ENCODE measurements around the gene CCDC24. TPM values are rescaled to one million over a fixed set of nuclear protein-coding genes. Genes with fewer than 3 reads are reported as not detected.

The CCDC24 gene
- total and polyA plus RNA-seq, 2 donors (not counting 1 experiment from before 2014, with no cell fraction given): 0.94 to 3.5 TPM

DNA sequence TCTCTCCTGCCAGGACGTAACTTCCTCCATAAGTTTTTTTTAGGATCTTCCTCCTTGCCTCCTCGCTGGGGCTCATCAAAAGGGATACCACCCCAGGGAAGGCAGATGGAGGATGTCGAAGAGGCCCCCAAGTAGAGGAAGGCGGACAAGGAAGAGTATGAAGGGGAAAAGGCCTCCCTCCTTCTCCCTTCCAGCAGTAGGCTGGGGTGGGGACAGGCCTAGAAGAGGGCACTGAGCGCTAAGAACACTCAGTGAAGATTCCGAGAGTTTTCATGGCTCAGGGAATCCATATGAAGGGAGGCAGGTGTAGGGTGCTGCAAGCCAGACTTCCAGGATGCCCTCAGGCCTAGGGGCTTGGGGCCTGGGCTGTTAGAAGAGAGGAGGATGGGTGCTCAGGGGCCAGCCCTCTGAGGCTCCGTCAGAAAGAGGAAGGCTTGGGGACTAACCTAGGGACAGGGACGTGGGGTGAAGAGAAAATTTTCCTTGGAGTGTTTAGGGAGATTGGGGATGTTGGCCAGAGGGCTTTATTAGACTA lies 41.7 kb downstream of the CCDC24 start:
- no peaks in the 10 kb centered on the region for H3K9me3 ChIP-seq (ENCODE audit: control insufficient read depth, insufficient read depth, low read depth, low read length)
- no peak overlapping the region for H3K4me3 ChIP-seq (replicated peaks in 1 of 4; ENCODE audit: control extremely low read depth in 1 of 4, insufficient read depth in 1 of 4, low read depth in 3 of 4, low read length in 4 of 4)
- no peak for DNase-seq (ENCODE audit: low read depth in 2 of 2)
- no peak overlapping the region for H3K27ac ChIP-seq (ENCODE audit: insufficient read depth, low read length)
- H3K4me2 ChIP-seq (ENCODE audit: extremely low read depth, insufficient read depth, low read length): no peak overlapping the region
- no peak overlapping the region for H3K9ac ChIP-seq (ENCODE audit: insufficient read depth, low read length)
- no peaks in the 10 kb centered on the region for H3K79me2 ChIP-seq (ENCODE audit: control insufficient read depth, insufficient read depth, low read length)
- H3K36me3 ChIP-seq (ENCODE audit: control insufficient read depth, insufficient read depth, low read length): no peaks in the 10 kb centered on the region
- no peaks in the 10 kb centered on the region for H4K20me1 ChIP-seq (ENCODE audit: control insufficient read depth, extremely low read depth, insufficient read depth, low read length)
- peaks cover 19% of the 10 kb centered on the region for H3K4me1 ChIP-seq (ENCODE audit: control insufficient read depth, extremely low read depth, insufficient read depth, low read length)
- no peak overlapping the region for H2AFZ ChIP-seq (ENCODE audit: low read length)
- no peaks in the 10 kb centered on the region for H3K27me3 ChIP-seq (ENCODE audit: control insufficient read depth, insufficient read depth, low read length)
- TF ChIP-seq, protein P1, sequence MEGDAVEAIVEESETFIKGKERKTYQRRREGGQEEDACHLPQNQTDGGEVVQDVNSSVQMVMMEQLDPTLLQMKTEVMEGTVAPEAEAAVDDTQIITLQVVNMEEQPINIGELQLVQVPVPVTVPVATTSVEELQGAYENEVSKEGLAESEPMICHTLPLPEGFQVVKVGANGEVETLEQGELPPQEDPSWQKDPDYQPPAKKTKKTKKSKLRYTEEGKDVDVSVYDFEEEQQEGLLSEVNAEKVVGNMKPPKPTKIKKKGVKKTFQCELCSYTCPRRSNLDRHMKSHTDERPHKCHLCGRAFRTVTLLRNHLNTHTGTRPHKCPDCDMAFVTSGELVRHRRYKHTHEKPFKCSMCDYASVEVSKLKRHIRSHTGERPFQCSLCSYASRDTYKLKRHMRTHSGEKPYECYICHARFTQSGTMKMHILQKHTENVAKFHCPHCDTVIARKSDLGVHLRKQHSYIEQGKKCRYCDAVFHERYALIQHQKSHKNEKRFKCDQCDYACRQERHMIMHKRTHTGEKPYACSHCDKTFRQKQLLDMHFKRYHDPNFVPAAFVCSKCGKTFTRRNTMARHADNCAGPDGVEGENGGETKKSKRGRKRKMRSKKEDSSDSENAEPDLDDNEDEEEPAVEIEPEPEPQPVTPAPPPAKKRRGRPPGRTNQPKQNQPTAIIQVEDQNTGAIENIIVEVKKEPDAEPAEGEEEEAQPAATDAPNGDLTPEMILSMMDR (conservative IDR thresholded peaks at IDR 0.05 in 1 of 2, IDR thresholded peaks at IDR 0.05 in 1 of 2; ENCODE audit: low read depth in 1 of 2, low read length in 2 of 2): no peak
- TF ChIP-seq EZH2 (IDR thresholded peaks at IDR 0.05; ENCODE audit: low read length, missing control alignments): no peak

DNA sequence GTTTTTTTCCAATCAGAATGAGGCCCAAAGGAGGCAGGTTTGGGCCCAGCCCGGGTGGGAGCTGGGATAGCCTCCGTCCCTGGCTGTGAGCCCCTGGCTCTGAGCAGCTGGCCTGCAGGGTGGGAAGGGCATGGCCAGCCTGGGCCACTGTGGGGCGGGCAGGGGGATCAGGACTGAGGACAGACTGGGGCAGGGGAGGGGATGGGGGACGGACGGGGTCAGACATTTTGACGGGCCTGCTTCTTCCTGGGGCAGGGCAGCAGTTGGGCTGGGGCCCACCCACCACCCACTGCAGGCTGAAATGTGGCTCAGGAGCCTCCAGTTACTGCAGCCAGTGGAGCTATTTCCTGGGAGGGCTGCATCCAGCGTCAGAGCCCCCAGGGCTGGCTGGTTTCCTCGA lies 42.4 kb downstream of the CCDC24 start:
- no peaks in the 10 kb centered on the region for H4K20me1 ChIP-seq (ENCODE audit: control insufficient read depth, extremely low read depth, insufficient read depth, low read length)
- no peak overlapping the region for H2AFZ ChIP-seq (ENCODE audit: low read length)
- H3K27ac ChIP-seq (ENCODE audit: insufficient read depth, low read length): no peak overlapping the region
- no peaks in the 10 kb centered on the region for H3K27me3 ChIP-seq (ENCODE audit: control insufficient read depth, insufficient read depth, low read length)
- H3K79me2 ChIP-seq (ENCODE audit: control insufficient read depth, insufficient read depth, low read length): no peaks in the 10 kb centered on the region
- no peak overlapping the region for H3K9ac ChIP-seq (ENCODE audit: insufficient read depth, low read length)
- TF ChIP-seq, protein P1 (conservative IDR thresholded peaks at IDR 0.05 in 1 of 2, IDR thresholded peaks at IDR 0.05 in 1 of 2; ENCODE audit: low read depth in 1 of 2, low read length in 2 of 2): no peak
- no peak for TF ChIP-seq EZH2 (IDR thresholded peaks at IDR 0.05; ENCODE audit: low read length, missing control alignments)
- H3K9me3 ChIP-seq (ENCODE audit: control insufficient read depth, insufficient read depth, low read depth, low read length): no peaks in the 10 kb centered on the region
- no peak overlapping the region for H3K4me2 ChIP-seq (ENCODE audit: extremely low read depth, insufficient read depth, low read length)
- DNase-seq (ENCODE audit: low read depth in 2 of 2): no peak
- H3K36me3 ChIP-seq (ENCODE audit: control insufficient read depth, insufficient read depth, low read length): no peaks in the 10 kb centered on the region
- peaks cover 19% of the 10 kb centered on the region for H3K4me1 ChIP-seq (ENCODE audit: control insufficient read depth, extremely low read depth, insufficient read depth, low read length)
- H3K4me3 ChIP-seq (replicated peaks in 1 of 4; ENCODE audit: control extremely low read depth in 1 of 4, insufficient read depth in 1 of 4, low read depth in 3 of 4, low read length in 4 of 4): no peak overlapping the region

DNA sequence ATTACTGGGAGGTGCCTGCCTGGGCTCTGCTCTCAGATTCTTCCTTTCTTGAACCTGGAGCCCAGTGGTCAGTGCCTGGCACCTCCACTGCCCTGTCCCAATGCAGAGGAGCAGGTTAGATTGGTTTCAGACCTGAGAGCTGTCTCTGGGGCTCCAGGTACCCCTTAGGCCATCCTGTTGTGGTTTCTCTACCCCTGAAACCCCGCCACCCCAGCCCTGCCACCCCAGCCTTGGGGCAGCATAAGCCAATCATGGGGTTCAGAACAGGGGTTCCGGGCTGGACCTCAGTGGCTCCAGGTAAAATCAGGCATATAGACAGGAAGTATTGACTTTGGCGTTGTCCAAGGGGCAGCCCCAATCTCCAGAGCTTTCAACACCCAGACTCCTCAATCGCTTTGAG lies 43.0 kb downstream of the CCDC24 start:
- H3K4me3 ChIP-seq (replicated peaks in 1 of 4; ENCODE audit: control extremely low read depth in 1 of 4, insufficient read depth in 1 of 4, low read depth in 3 of 4, low read length in 4 of 4): no peak overlapping the region
- no peak overlapping the region for H3K27ac ChIP-seq (ENCODE audit: insufficient read depth, low read length)
- TF ChIP-seq, protein P1 (conservative IDR thresholded peaks at IDR 0.05 in 1 of 2, IDR thresholded peaks at IDR 0.05 in 1 of 2; ENCODE audit: low read depth in 1 of 2, low read length in 2 of 2): no peak
- TF ChIP-seq EZH2 (IDR thresholded peaks at IDR 0.05; ENCODE audit: low read length, missing control alignments): no peak
- peaks cover 18% of the 10 kb centered on the region for H3K4me1 ChIP-seq (ENCODE audit: control insufficient read depth, extremely low read depth, insufficient read depth, low read length)
- no peaks in the 10 kb centered on the region for H3K36me3 ChIP-seq (ENCODE audit: control insufficient read depth, insufficient read depth, low read length)
- H4K20me1 ChIP-seq (ENCODE audit: control insufficient read depth, extremely low read depth, insufficient read depth, low read length): no peaks in the 10 kb centered on the region
- no peaks in the 10 kb centered on the region for H3K79me2 ChIP-seq (ENCODE audit: control insufficient read depth, insufficient read depth, low read length)
- no peak overlapping the region for H3K9ac ChIP-seq (ENCODE audit: insufficient read depth, low read length)
- H3K9me3 ChIP-seq (ENCODE audit: control insufficient read depth, insufficient read depth, low read depth, low read length): no peaks in the 10 kb centered on the region
- H3K4me2 ChIP-seq (ENCODE audit: extremely low read depth, insufficient read depth, low read length): no peak overlapping the region
- DNase-seq (ENCODE audit: low read depth in 2 of 2): no peak
- no peaks in the 10 kb centered on the region for H3K27me3 ChIP-seq (ENCODE audit: control insufficient read depth, insufficient read depth, low read length)
- no peak overlapping the region for H2AFZ ChIP-seq (ENCODE audit: low read length)
